Nephron (organoid): ENCODE data around the gene SNX7.

Source experiments
- H3K27ac Mint-ChIP-seq, 3 experiments: 2 replicates each; pipeline ENCODE4 v1.8.0; 2020; ENCODE audit warnings: mixed read lengths in 3 of 3, mild to moderate bottlenecking in 2 of 3, moderate library complexity in 1 of 3
- H3K27me3 Mint-ChIP-seq: 2 replicates; pipeline ENCODE4 v1.8.0; 2021; ENCODE audit warnings: low read depth, mild to moderate bottlenecking, moderate library complexity, mixed read lengths
- H3K36me3 Mint-ChIP-seq: 2 replicates; pipeline ENCODE4 v1.8.0; 2020; ENCODE audit warnings: low read depth, mixed read lengths
- H3K4me1 Mint-ChIP-seq: 2 replicates; pipeline ENCODE4 v1.8.0; 2020; ENCODE audit warnings: mixed read lengths
- H3K4me3 Mint-ChIP-seq, 3 experiments: 2 replicates each; pipeline ENCODE4 v1.8.0; 2020; ENCODE audit warnings: mild to moderate bottlenecking in 3 of 3, mixed read lengths in 3 of 3, moderate library complexity in 2 of 3
- H3K9me3 Mint-ChIP-seq: 2 replicates; pipeline ENCODE4 v1.8.0; 2020; ENCODE audit warnings: mixed read lengths
- CTCF ChIP-seq, 3 experiments: fragments of 200-600 bp; sonication (generic); IDR thresholded peaks; one replicate each; pipeline ENCODE4 v1.5.0; 2021; ENCODE audit warnings: antibody characterized with exemption in 3 of 3; ENCODE audit not compliant: unreplicated experiment in 3 of 3

The SNX7 gene

GRCh38 chr1:98688110-98688739, 26.7 kb downstream of the SNX7 start:
- H3K36me3 Mint-ChIP-seq: peaks cover 17% of the 10 kb centered on the region
- H3K27ac Mint-ChIP-seq: no peak overlapping the region
- no peaks in the 10 kb centered on the region for H3K9me3 Mint-ChIP-seq
- H3K27me3 Mint-ChIP-seq: no peaks in the 10 kb centered on the region
- H3K4me1 Mint-ChIP-seq: no peaks in the 10 kb centered on the region
- no peak overlapping the region for H3K4me3 Mint-ChIP-seq
- no peak for TF ChIP-seq CTCF (IDR thresholded peaks at IDR 0.05; ENCODE audit: unreplicated experiment in 3 of 3)

DNA sequence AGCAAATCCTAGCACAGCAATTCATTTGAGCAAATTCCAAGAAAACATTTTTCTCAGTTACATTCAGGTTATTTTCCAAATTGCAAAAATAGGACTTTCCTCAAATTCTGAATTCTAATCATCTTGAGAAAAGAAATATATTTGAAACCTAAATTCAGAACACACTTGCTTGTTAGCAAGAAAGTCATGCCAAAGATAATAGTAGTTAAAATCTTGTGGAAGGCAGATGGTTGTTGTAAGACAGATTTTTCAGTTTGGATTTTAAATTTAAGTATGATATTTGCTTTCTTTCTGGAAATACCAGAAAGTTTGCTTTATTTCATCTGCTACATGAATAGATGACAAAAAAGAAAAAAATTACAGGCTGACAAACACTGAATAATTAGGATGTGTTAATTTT, 29.1 kb downstream of the SNX7 start:
- TF ChIP-seq CTCF (IDR thresholded peaks at IDR 0.05; ENCODE audit: unreplicated experiment in 3 of 3): no peak
- Mint-ChIP-seq H3K27me3 (no peaks in the 10 kb centered on the region), H3K4me1 (no peaks in the 10 kb centered on the region), H3K27ac (no peak overlapping the region), H3K9me3 (no peaks in the 10 kb centered on the region), H3K4me3 (no peak overlapping the region), H3K36me3 (peaks cover 13% of the 10 kb centered on the region)

DNA sequence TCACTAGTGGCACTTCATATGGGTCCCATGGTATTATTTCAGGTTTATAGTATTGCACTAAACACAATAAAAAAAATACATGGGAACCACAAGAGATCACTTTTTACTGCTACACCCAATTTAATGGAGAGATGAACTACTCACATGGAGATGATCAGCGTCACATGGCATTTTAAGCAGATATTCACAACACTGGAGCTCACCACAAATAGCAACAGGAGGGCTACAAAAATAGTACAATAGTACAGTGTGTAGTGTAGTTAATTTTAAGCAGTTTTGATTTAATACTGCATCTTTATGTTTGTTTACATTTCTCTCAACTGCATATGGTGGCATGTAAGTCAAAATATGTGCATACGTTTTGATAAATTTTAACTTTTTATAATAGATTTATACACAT, 31.0 kb downstream of the SNX7 start:
- H3K27me3 Mint-ChIP-seq: no peaks in the 10 kb centered on the region
- H3K36me3 Mint-ChIP-seq: peaks cover 6% of the 10 kb centered on the region
- no peak overlapping the region for H3K27ac Mint-ChIP-seq
- H3K9me3 Mint-ChIP-seq: no peaks in the 10 kb centered on the region
- H3K4me3 Mint-ChIP-seq: no peak overlapping the region
- H3K4me1 Mint-ChIP-seq: no peaks in the 10 kb centered on the region
- TF ChIP-seq CTCF (IDR thresholded peaks at IDR 0.05; ENCODE audit: unreplicated experiment in 3 of 3): no peak

- peaks cover 5% of the 10 kb centered on the region for H3K36me3 Mint-ChIP-seq
- no peaks in the 10 kb centered on the region for H3K4me1 Mint-ChIP-seq
Observed at GRCh38 chr1:98693385-98693784, 31.9 kb downstream of the SNX7 start.

DNA sequence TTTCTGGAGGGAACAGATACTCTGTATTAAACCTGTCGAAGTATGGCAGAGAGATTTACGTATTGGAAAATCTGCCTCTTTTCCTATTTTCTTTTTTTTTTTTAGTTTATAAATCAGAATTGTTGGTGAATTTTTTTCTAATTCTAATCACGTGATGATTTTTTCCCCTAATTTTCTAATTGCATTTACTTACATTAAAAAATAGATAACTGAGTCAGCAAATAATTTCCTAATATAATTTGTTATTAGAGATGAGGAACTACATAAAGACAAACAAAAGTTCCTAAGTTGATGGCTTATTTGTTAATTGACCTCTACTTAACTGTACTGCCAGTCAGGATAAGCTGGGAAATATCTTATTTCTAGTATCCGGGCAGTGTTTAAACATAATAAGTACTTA, 34.6 kb downstream of the SNX7 start:
- H3K9me3 Mint-ChIP-seq: no peaks in the 10 kb centered on the region
- H3K4me3 Mint-ChIP-seq: no peak overlapping the region
- H3K4me1 Mint-ChIP-seq: no peaks in the 10 kb centered on the region
- H3K27me3 Mint-ChIP-seq: no peaks in the 10 kb centered on the region
- no peak overlapping the region for H3K27ac Mint-ChIP-seq
- H3K36me3 Mint-ChIP-seq: peaks cover 7% of the 10 kb centered on the region
- no peak for TF ChIP-seq CTCF (IDR thresholded peaks at IDR 0.05; ENCODE audit: unreplicated experiment in 3 of 3)

More at GRCh38 chr1:98693385-98693784, 31.9 kb downstream of the SNX7 start:
- no peak for TF ChIP-seq CTCF (IDR thresholded peaks at IDR 0.05; ENCODE audit: unreplicated experiment in 3 of 3)
- Mint-ChIP-seq H3K9me3 (no peaks in the 10 kb centered on the region), H3K27ac (no peak overlapping the region), H3K27me3 (no peaks in the 10 kb centered on the region), H3K4me3 (no peak overlapping the region)

DNA sequence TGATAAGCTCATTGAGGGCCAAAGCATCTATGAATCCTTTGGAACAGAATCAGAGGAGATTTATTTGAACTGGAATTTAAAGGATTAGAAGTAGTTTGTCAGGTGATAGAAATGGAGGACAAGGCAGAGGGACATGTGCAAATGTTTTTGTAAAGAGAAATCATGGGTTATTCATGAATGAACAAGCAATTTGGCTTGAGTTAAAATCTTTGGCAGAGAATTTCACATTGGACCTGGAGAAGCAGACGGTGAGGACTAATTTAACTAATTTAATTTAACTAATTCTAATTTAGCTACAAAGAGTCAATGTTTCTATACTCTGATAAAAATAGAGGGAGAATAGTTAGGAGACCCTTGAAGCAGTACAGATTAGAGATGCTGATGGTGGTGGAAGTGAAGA, 36.3 kb downstream of the SNX7 start:
- Mint-ChIP-seq H3K4me3 (no peak overlapping the region), H3K27me3 (no peaks in the 10 kb centered on the region)

More for the DNA sequence above, 36.3 kb downstream of the SNX7 start:
- Mint-ChIP-seq H3K4me1 (no peaks in the 10 kb centered on the region), H3K27ac (no peak overlapping the region), H3K36me3 (peaks cover 5% of the 10 kb centered on the region), H3K9me3 (no peaks in the 10 kb centered on the region)
- no peak for TF ChIP-seq CTCF (IDR thresholded peaks at IDR 0.05; ENCODE audit: unreplicated experiment in 3 of 3)
